ENCODE measurements around the gene ITPK1.
"Not testable (repeated sequence)": the region's sequence is repeated elsewhere in the genome, so short reads cannot be mapped to it uniquely, and the experiment has no call there.

ITPK1 gene

DNA sequence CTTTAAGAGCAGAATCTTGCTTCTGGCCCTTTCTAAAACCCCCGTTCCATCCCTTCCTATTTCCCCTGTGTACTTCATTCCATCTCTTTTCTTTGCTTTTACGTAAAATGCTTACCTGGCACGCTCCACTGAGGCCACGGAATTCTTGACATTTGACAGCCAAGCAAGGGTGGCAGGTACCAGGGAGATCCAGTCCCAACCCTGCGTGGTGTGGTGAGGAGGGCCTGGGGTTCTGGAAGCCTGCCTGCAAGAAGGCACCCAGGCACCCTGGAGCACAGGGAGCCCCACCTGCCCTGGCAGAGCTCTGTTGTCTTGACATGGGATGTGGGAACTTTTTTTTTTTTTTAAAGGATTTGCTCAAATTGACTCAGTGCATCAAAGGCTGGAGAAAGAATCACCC is 48.6 kb downstream of the ITPK1 start:
- no peak for ATAC-seq
- H3K4me1 Mint-ChIP-seq = peaks cover 91% of the 10 kb centered on the region
- peak overlapping the region; percentile 95 to 97 for H3K27ac Mint-ChIP-seq
- H3K27me3 Mint-ChIP-seq = no peaks in the 10 kb centered on the region
- H3K9me3 Mint-ChIP-seq = no peaks in the 10 kb centered on the region
- H3K4me3 Mint-ChIP-seq = peak overlapping the region; percentile 72 to 82
- no peak for DNase-seq

DNA sequence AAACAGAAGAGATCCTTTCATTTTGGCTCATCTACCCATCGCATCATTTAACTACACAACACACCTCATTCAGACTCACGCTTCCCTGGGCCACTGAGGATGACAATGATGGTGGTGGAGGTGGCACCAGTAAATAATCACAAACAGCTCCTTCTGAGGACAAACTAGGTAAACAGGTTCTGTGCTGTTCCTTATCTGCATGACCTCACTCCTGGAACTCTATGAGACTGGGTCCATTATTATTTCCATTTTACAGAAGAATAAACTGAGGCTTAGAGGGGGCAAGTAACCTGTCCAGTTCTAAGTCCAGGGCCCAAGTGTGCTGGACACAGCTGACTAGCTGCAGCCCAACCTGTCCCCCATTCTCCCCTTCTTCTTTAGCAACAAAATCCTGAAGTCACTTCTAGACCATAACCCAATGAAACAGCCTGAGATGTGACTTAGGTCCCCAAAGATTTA is 50.4 kb downstream of the ITPK1 start:
- H3K9me3 Mint-ChIP-seq = no peaks in the 10 kb centered on the region
- DNase-seq (no peak), ATAC-seq (no peak)
- H3K4me3 Mint-ChIP-seq = peak overlapping the region; percentile 72 to 82
- H3K4me1 Mint-ChIP-seq = peaks cover 99% of the 10 kb centered on the region
- peak overlapping the region; percentile 95 to 97 for H3K27ac Mint-ChIP-seq
- no peaks in the 10 kb centered on the region for H3K27me3 Mint-ChIP-seq

DNA sequence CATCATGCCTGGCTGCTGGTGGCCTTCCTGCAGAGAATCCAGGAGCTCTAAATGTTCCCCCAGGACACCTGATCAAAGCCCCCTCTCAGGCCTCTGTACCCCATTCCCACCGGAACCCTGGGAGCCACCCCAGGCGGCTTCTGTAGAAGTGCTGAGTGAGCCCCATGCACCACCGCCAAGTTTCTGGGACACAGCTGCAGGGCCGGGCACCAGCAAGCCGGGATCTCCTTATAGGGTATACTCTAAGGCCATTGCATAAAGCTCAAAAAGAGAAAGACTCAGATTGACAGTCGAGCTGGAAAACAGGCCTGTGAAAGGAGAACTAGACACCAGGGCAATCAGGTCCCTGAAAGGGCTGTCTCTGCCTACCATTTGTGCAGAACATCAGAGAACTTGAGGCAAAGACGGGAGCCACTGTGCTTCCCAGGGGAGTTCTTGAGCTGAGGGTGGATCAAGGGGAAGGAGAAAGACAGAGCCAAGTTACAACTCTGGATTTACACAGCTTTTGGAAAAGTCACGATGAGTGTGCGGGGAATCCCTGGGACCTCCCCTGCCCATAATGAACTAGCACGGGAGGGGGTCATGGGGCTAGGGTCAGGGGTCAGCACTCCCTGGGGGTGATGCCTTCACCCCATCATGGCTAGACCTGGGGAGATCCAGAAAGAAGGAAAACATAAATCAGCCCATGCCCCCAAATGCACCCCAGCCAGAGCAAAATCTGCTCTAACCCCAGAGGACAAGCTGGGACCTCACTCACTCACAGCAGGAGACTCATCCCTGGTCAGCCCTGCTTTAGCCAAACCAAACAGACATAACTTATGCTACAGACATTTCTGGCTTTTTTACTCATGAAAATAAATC is 51.1 kb downstream of the ITPK1 start:
- DNase-seq (no peak), ATAC-seq (no peak)
- Mint-ChIP-seq H3K27me3 (no peaks in the 10 kb centered on the region), H3K4me1 (peaks cover 99% of the 10 kb centered on the region), H3K4me3 (peak overlapping the region; percentile 72 to 82), H3K9me3 (no peaks in the 10 kb centered on the region), H3K27ac (peak overlapping the region; percentile 74 to 95)

DNA sequence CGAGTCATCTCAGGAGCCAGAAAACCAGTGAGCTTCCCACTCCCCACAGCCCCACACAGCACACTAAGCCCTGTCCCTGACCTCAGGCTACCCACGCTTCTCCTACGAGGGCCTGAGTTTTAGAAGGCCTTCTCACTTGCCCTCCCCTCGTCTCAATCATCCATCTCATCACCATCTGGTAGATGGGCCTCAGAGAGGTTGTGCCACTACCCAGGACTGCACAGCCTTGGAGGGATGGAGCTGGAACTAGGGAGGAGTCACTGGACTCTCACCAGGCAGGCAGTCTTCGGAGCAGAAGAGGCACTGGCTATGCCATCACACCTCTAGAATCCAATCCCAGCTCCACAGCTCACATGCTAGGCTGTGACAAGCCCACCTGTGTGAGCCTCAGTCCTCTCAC is 52.3 kb downstream of the ITPK1 start:
- Mint-ChIP-seq H3K4me3 (no peak overlapping the region), H3K27ac (peak overlapping the region; percentile 68 to 79), H3K27me3 (no peaks in the 10 kb centered on the region), H3K4me1 (peaks cover 86% of the 10 kb centered on the region), H3K9me3 (no peaks in the 10 kb centered on the region)
- DNase-seq (no peak), ATAC-seq (no peak)

DNA sequence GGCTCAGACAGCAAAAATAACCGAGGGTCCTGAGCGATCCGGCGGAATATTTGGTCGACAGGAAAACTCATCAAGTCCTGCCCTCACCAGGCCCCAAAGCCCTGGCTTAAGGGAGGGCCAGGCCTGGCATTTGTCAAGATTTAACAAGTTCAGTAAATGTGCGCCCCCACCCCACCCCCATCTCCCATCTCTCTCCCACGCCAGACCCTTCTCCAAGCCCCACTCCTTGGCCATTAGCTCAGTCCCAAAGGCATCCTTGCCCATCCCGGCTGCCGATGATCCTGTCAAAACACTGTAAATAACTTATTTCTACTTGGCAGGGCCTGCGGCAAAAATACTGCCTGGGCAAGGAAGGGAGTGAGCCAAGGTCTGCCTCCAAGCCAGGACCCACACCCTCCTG is 52.8 kb downstream of the ITPK1 start:
- ATAC-seq (no peak), DNase-seq (no peak)
- Mint-ChIP-seq H3K27me3 (no peaks in the 10 kb centered on the region), H3K27ac (peak overlapping the region in 1 of 2 donors; percentile 79), H3K4me1 (peaks cover 86% of the 10 kb centered on the region), H3K4me3 (no peak overlapping the region), H3K9me3 (no peaks in the 10 kb centered on the region)

DNA sequence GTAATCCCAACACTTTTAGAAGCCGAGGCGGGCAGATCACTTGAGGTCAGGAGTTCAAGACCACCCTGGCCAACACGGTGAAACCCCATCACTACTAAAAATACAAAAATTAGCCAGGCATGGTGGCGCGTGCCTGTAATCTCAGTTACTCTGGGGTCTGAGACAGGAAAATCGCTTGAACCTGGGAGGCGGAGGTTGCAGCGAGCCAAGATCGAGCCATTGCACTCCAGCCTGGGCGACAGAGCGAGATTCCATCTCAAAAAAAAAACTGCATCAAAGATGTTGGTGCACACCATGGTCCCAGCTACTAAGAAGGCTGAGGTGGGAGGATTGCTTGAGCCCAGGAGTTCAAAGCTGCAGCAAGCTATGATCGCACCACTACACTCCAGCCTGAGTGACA is 53.7 kb downstream of the ITPK1 start:
- H3K27me3 Mint-ChIP-seq, ATAC-seq: not testable (repeated sequence)

DNA sequence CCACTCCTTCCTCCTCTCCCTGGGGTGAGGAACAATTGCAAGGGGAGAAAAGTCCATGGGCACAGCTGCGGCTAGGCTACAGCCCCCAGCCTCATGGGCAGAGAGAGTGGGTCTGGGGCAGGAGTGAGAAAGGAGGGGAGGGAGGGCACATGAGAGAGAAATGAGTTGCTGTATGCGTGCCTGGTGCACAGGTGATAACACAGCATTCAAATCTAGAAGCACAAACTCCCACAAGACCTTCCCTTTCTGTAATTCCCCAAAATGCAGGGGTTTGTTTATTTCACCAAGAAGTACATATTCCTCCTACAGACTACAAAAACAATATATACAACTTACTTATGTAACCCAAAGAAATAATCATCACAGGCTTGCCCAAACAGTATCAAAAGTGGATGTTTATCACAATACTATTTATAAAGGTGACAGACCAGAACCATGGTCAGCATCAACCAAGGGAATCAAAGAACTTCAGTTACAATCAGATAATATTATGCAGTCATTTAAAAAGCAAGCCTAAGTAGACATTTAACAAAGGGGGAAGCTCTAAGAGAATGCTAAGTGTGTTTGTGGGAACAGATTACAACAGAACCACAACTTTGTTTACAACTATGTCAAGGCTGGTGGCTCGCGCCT is 54.2 kb downstream of the ITPK1 start:
- H3K4me3 Mint-ChIP-seq = peak overlapping the region; percentile 6 to 37
- H3K27me3 Mint-ChIP-seq = no peaks in the 10 kb centered on the region
- no peak for DNase-seq
- peak overlapping the region; percentile 41 to 69 for H3K27ac Mint-ChIP-seq
- ATAC-seq = no peak
- no peaks in the 10 kb centered on the region for H3K9me3 Mint-ChIP-seq
- peaks cover 86% of the 10 kb centered on the region for H3K4me1 Mint-ChIP-seq

More for the DNA sequence above, 53.7 kb downstream of the ITPK1 start:
- not testable (repeated sequence) for DNase-seq, H3K9me3 Mint-ChIP-seq, H3K4me3 Mint-ChIP-seq, H3K27ac Mint-ChIP-seq
- peaks cover 86% of the 10 kb centered on the region for H3K4me1 Mint-ChIP-seq

DNA sequence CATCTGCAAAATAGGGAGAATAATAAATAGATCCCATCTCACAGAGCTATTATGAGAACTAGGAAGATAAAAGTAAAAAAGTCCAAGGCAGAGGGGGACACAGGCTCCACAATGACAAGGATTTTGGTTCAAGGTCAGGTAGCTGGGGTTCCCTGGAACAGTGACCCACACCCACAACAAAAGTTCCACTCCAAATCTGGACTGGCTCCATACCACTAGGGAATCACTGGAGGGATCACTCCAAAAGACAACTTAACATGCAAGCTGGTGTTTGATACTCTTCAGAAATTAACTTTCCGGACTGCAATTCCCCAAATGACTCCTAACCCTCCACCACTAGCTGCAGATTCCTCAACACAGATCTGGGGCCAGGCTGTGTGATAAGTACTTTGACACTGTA is 54.9 kb downstream of the ITPK1 start:
- Mint-ChIP-seq H3K9me3 (no peaks in the 10 kb centered on the region), H3K4me1 (peaks cover 86% of the 10 kb centered on the region), H3K27me3 (no peaks in the 10 kb centered on the region), H3K27ac (peak overlapping the region; percentile 51 to 63), H3K4me3 (peak overlapping the region; percentile 44 to 53)
- DNase-seq = no peak
- no peak for ATAC-seq

DNA sequence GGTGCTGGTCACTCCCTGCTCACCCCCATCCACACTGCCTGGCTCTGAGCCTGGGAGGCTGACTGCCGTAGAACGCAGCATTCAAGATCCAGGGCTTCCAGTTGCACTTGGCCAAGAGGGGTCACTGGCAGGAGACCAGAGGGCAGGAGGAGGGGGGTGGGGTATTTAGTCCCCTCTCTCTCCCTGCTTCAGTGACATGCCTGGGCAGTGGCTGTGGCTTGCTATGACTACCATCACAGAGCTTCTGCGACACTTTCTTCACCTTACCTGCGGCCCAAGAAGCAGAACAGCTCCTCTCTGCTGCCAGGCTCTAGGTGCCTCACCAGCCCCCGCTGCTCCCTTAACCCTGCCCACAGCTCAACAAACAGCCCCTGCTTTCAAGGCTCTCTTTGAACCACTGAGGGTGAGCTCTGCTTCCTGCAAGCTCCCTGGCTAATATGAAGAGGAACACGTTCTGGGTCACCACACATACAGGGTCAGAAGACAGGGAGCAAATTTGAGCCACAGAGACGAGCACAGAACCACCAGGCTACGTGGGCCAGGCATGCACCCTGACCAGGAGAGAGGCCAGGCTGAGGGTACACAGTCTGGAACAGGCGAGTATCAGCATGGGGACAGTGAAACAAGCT is 55.7 kb downstream of the ITPK1 start:
- peaks cover 86% of the 10 kb centered on the region for H3K4me1 Mint-ChIP-seq
- H3K9me3 Mint-ChIP-seq = no peaks in the 10 kb centered on the region
- peak; percentile 65 for ATAC-seq

DNA sequence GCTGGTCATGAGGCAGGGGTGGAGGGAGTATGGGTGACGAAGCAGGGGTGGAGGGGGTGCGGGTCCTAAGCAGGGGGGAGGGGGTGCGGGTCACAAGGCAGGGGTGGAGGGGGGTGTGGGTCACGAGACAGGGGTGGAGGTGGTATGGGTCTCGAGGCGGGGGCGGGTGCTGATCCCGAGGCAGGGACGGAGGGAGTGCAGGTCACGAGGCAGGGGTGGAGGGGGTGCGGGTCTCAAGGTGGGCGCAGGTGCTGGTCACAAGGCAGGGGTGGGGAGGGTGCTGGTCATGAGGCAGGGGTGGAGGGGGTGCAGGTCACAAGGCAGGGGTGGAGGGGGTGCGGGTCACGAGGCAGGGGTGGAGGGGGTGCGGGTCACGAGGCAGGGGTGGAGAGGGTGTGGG is 56.5 kb downstream of the ITPK1 start:
- Mint-ChIP-seq H3K9me3 (no peaks in the 10 kb centered on the region), H3K27ac (peak overlapping the region in 1 of 2 donors; percentile 42), H3K27me3 (no peaks in the 10 kb centered on the region), H3K4me3 (no peak overlapping the region), H3K4me1 (peaks cover 86% of the 10 kb centered on the region)
- no peak for DNase-seq
- peak; percentile 54 for ATAC-seq

More for the DNA sequence above, 55.7 kb downstream of the ITPK1 start:
- peak in 1 of 2 donors; percentile 27 for DNase-seq
- Mint-ChIP-seq H3K27me3 (no peaks in the 10 kb centered on the region), H3K4me3 (peak overlapping the region; percentile 44 to 53), H3K27ac (peak overlapping the region; percentile 63 to 85)

DNA sequence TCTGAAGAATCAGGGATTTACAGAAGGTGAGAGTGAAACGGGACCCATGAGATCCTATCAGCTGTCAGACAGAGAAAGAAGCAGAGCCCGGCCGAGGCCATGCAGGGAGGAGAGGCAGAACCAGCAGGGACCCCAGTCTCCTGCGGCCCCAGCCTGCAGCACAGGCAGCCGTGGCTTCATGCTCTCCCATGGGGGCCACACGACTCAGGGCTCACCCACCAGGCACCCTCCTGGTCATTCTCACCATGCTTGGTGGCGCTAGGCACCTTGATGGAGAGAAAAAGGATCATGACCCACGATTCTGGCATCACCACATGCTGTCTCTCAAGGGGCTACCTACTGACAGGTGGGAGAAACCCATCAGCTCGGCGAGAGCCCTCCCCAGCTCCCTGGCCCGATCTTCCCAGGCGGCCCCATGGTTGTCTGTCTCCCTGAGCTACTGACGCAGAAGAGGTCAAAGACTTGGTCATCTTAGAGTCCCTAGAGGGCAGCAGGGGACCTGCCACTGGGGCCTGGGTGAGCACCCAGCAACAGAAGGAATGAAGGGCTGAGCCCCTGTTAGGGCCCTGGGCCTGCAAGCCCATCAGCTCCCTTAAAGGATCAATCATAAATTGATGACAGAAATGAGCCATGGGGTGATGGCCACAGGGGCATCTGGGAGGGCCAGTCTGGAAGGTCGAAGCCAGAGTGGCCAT is 58.0 kb downstream of the ITPK1 start:
- peaks cover 83% of the 10 kb centered on the region for H3K4me1 Mint-ChIP-seq
- no peaks in the 10 kb centered on the region for H3K27me3 Mint-ChIP-seq
- ATAC-seq (no peak), DNase-seq (no peak)
- H3K4me3 Mint-ChIP-seq = peak overlapping the region in 1 of 2 donors; percentile 49
- peak overlapping the region; percentile 86 to 95 for H3K27ac Mint-ChIP-seq
- H3K9me3 Mint-ChIP-seq = no peaks in the 10 kb centered on the region

DNA sequence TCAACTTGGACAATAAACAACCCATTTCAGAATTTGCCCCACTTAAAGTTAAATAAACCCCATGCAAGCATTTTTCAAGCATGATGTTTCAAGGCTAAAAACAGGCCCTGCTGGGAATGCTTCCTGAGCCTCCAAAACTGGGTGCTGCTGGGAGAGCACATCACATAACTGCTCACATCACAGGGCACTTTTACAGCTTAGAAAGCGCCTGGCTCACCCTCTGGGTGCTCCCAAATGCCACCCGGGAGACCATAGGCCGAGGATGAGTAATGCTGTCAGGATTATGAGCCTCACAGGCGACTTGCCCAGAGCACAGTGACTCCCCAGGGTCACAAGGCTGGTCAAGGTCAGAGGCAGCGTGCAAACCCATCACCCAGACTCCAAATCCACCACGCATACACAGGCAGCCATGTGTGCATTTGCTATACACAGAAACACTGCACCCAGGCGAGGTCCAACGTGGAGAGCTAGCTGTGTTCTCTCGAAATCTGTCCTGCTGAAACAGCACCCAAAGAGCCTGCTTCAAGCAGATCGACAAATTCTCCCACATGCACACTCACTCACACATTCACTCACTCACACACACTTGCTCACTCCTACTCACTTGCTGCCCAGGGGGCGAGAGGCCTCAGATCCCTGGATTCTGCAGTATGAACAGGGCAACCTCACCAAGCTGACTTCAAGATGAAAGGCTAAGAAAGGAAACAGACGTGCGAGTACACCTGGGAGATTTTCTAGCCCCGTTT is 58.7 kb downstream of the ITPK1 start:
- Mint-ChIP-seq H3K4me3 (no peak overlapping the region), H3K4me1 (peaks cover 75% of the 10 kb centered on the region), H3K9me3 (no peaks in the 10 kb centered on the region), H3K27ac (peak overlapping the region in 1 of 2 donors; percentile 64), H3K27me3 (no peaks in the 10 kb centered on the region)
- no peak for ATAC-seq
- DNase-seq = no peak

DNA sequence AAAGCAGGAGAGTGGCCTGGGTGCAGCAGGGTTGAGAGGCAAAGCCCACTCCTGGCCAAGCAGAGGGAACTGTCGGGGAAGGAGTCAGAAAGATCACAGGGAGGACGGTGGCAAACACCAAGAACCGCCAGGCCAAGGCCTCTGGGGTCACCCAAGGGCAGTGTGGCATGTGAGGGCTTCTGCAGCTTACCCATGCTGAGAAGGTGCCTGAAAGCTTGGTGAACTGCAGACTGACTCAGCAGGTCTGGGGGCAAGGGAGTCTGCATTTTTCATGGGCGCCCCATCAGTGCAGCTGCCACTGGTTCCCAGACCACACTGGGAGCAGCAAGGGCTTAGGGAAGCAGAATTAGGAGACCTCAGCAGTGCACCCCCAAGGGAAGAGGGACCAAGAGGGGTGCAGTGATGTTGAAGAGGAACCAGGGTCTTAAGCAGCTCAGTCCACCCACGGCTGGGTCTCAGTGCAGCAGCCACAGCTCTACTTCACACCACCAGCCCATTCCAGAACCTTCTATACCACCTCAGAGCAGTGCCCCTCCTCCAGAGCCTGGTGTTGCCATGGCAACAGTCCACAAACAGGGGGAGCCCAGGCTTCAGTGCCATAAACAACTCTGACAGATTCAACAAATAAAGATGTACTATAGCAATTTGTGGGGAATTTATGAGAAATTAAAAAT is 59.4 kb downstream of the ITPK1 start:
- DNase-seq (no peak), ATAC-seq (no peak)
- H3K4me1 Mint-ChIP-seq = peaks cover 68% of the 10 kb centered on the region
- no peaks in the 10 kb centered on the region for H3K27me3 Mint-ChIP-seq
- H3K27ac Mint-ChIP-seq = peak overlapping the region; percentile 36 to 48
- H3K9me3 Mint-ChIP-seq = no peaks in the 10 kb centered on the region
- no peak overlapping the region for H3K4me3 Mint-ChIP-seq

DNA sequence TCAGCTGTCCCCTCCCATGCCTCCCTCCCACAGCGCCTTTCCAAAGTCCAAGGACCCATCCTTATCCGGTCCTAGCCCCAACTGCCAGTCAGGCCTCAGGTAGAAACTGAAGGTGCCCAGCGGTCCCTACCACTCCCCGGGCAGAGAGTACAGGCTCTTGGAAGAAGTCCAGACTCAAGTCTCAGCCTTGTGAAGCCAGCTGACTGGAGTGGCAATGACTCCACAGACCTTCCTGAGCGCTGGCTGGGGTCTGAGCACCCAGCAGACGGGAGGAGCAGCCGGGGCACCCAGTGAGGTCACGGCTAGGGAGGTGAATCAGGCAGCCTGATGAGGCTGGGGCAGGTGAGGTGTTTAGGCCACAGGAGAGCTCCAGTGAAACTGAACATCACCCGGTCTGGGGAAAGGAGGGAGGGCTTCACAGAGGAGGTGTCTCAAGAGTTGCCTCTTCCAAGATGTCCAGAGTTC is 60.0 kb downstream of the ITPK1 start:
- DNase-seq = no peak
- peak overlapping the region; percentile 48 to 63 for H3K27ac Mint-ChIP-seq
- H3K9me3 Mint-ChIP-seq = no peaks in the 10 kb centered on the region
- H3K27me3 Mint-ChIP-seq = no peaks in the 10 kb centered on the region
- H3K4me3 Mint-ChIP-seq = peak overlapping the region in 1 of 2 donors; percentile 23
- no peak for ATAC-seq
- peaks cover 62% of the 10 kb centered on the region for H3K4me1 Mint-ChIP-seq

All from stimulated activated naive CD8-positive, alpha-beta T cell treated with anti-CD3 and anti-CD28 coated beads, Interleukin-15, amount 100 ng/mL, for 72 hours (primary cell).